ENCODE data around the gene RTBDN.

RTBDN gene

GRCh38 chr19:12783849-12784393 is 50.5 kb downstream of the RTBDN start:
- H3K4me2 ChIP-seq (ENCODE audit: low read length): peak overlapping the region; percentile 93
- H3K9me2 ChIP-seq (replicated peaks; ENCODE audit: control insufficient read depth, low read length): no peaks in the 10 kb centered on the region
- H3K27ac ChIP-seq (ENCODE audit: low read depth, low read length): peak overlapping the region; percentile 75
- TF ChIP-seq CTCF (IDR thresholded peaks at IDR 0.05; ENCODE audit: low read depth, low read length, poor library complexity, severe bottlenecking) (no peak), EZH2phosphoT487 (IDR thresholded peaks at IDR 0.05; ENCODE audit: borderline replicate concordance, low read length) (no peak)
- peaks cover 45% of the 10 kb centered on the region for H3F3A ChIP-seq (ENCODE audit: control insufficient read depth, insufficient read depth)
- no peaks in the 10 kb centered on the region for H3K36me3 ChIP-seq (ENCODE audit: control insufficient read depth, low read length)
- H3K27me3 ChIP-seq (ENCODE audit: control insufficient read depth, low read length): no peaks in the 10 kb centered on the region
- H4K20me1 ChIP-seq (ENCODE audit: control insufficient read depth, insufficient read depth, low read depth, low read length): no peaks in the 10 kb centered on the region
- H3K79me2 ChIP-seq (ENCODE audit: control insufficient read depth, low read length): 0 out of 2 replicates have a peak, but pooled peaks cover under 1% of the 10 kb centered on the region
- H3K4me1 ChIP-seq (ENCODE audit: control insufficient read depth, low read length): peaks cover 83% of the 10 kb centered on the region
- peak overlapping the region; percentile 77 for H3K4me3 ChIP-seq (ENCODE audit: low read length)
- H3K9me3 ChIP-seq (ENCODE audit: control insufficient read depth, insufficient read depth, low read length): no peaks in the 10 kb centered on the region

GRCh38 chr19:12783291-12783848 is 51.0 kb downstream of the RTBDN start:
- Histone ChIP-seq H3K27ac (ENCODE audit: low read depth, low read length) (peak overlapping the region; percentile 75), H3F3A (ENCODE audit: control insufficient read depth, insufficient read depth) (peaks cover 40% of the 10 kb centered on the region), H3K36me3 (ENCODE audit: control insufficient read depth, low read length) (no peaks in the 10 kb centered on the region), H3K4me1 (ENCODE audit: control insufficient read depth, low read length) (peaks cover 83% of the 10 kb centered on the region), H3K4me2 (ENCODE audit: low read length) (peak overlapping the region; percentile 93), H3K9me3 (ENCODE audit: control insufficient read depth, insufficient read depth, low read length) (no peaks in the 10 kb centered on the region), H3K9me2 (replicated peaks; ENCODE audit: control insufficient read depth, low read length) (no peaks in the 10 kb centered on the region), H4K20me1 (ENCODE audit: control insufficient read depth, insufficient read depth, low read depth, low read length) (no peaks in the 10 kb centered on the region), H3K4me3 (ENCODE audit: low read length) (peak overlapping the region; percentile 77), H3K79me2 (ENCODE audit: control insufficient read depth, low read length) (no peaks in the 10 kb centered on the region), H3K27me3 (ENCODE audit: control insufficient read depth, low read length) (no peaks in the 10 kb centered on the region)
- TF ChIP-seq EZH2phosphoT487 (IDR thresholded peaks at IDR 0.05; ENCODE audit: borderline replicate concordance, low read length) (no peak), CTCF (IDR thresholded peaks at IDR 0.05; ENCODE audit: low read depth, low read length, poor library complexity, severe bottlenecking) (no peak)

- Histone ChIP-seq H3K4me2 (ENCODE audit: low read length) (peak overlapping the region; percentile 93), H3K9me3 (ENCODE audit: control insufficient read depth, insufficient read depth, low read length) (no peaks in the 10 kb centered on the region), H4K20me1 (ENCODE audit: control insufficient read depth, insufficient read depth, low read depth, low read length) (no peaks in the 10 kb centered on the region), H3F3A (ENCODE audit: control insufficient read depth, insufficient read depth) (peaks cover 35% of the 10 kb centered on the region), H3K9me2 (replicated peaks; ENCODE audit: control insufficient read depth, low read length) (no peaks in the 10 kb centered on the region), H3K27me3 (ENCODE audit: control insufficient read depth, low read length) (no peaks in the 10 kb centered on the region), H3K79me2 (ENCODE audit: control insufficient read depth, low read length) (no peaks in the 10 kb centered on the region), H3K4me3 (ENCODE audit: low read length) (peak overlapping the region; percentile 77), H3K4me1 (ENCODE audit: control insufficient read depth, low read length) (peaks cover 83% of the 10 kb centered on the region), H3K36me3 (ENCODE audit: control insufficient read depth, low read length) (no peaks in the 10 kb centered on the region), H3K27ac (ENCODE audit: low read depth, low read length) (peak overlapping the region; percentile 75)
- TF ChIP-seq EZH2phosphoT487 (IDR thresholded peaks at IDR 0.05; ENCODE audit: borderline replicate concordance, low read length) (no peak), CTCF (IDR thresholded peaks at IDR 0.05; ENCODE audit: low read depth, low read length, poor library complexity, severe bottlenecking) (peak; percentile 28)
Observed at GRCh38 chr19:12782424-12783290, 51.7 kb downstream of the RTBDN start.
